ENCODE data around the gene THBS2. TPM values are rescaled to one million over a fixed set of nuclear protein-coding genes. Genes with fewer than 3 reads are reported as not detected.

THBS2 gene
- total RNA-seq, 6 experiments from 2014 or later, result 2.7 to 28.7 (median 7.8) TPM

DNA sequence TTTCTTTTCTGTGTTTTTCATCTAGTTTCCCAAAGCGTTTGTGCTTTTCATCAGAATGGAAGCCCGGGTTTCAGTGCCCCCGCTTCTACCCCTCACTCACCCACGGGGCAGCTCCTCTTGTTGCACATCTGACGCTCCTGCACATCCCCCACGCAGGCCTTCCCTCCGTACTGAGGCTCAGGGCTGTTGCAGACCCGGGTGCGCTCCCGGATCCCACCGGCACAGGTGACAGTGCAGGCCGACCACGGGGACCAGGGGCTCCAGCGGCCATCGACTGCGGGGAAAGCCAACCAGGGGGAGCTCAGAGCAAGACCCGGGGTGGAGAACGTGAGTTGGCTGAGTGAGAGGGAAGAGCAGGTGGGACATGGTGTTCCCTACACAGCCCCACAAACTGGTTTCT is 19.0 kb downstream of the THBS2 start:
- Histone ChIP-seq H3K27me3 (no peaks in the 10 kb centered on the region), H3K4me1 (no peaks in the 10 kb centered on the region), H3K4me3 (no peak overlapping the region), H3K27ac (no peak overlapping the region), H3K9me3 (no peaks in the 10 kb centered on the region), H3K36me3 (no peaks in the 10 kb centered on the region)
- ATAC-seq, result no peak
- WGBS (ENCODE audit: insufficient coverage, low coverage, low lambda C conversion rate, missing lambda C conversion rate), result 69% methylated on average over 8 of the region's 18 CpGs
- TF ChIP-seq, protein P1, sequence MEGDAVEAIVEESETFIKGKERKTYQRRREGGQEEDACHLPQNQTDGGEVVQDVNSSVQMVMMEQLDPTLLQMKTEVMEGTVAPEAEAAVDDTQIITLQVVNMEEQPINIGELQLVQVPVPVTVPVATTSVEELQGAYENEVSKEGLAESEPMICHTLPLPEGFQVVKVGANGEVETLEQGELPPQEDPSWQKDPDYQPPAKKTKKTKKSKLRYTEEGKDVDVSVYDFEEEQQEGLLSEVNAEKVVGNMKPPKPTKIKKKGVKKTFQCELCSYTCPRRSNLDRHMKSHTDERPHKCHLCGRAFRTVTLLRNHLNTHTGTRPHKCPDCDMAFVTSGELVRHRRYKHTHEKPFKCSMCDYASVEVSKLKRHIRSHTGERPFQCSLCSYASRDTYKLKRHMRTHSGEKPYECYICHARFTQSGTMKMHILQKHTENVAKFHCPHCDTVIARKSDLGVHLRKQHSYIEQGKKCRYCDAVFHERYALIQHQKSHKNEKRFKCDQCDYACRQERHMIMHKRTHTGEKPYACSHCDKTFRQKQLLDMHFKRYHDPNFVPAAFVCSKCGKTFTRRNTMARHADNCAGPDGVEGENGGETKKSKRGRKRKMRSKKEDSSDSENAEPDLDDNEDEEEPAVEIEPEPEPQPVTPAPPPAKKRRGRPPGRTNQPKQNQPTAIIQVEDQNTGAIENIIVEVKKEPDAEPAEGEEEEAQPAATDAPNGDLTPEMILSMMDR (IDR thresholded peaks at IDR 0.05), result no peak
- TF ChIP-seq POLR2A (IDR thresholded peaks at IDR 0.05), result no peak
- intact Hi-C loops (cut with DNase I), result no loop called here
- peak in 1 of 3 donors; percentile 38 for DNase-seq

DNA sequence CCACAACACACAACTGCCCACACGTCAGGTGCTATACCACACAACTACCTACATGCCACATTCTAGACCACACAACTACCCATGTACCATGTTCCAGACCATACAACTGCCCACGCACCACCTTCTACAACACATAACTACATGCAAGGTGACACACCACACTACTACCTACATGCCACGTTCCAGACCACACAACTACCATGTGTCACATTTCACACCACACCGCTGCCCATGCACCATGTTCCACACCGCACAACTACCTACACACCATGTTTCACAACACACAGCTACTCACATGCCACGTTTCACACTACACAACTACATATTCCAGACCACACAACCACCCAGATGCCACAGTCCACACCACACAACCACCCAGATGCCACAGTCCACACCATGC is 19.8 kb downstream of the THBS2 start:
- Histone ChIP-seq H3K36me3 (no peaks in the 10 kb centered on the region), H3K27ac (no peak overlapping the region), H3K4me1 (no peaks in the 10 kb centered on the region), H3K4me3 (no peak overlapping the region), H3K27me3 (no peaks in the 10 kb centered on the region), H3K9me3 (no peaks in the 10 kb centered on the region)
- peak in 1 of 3 donors; percentile 12 for DNase-seq
- WGBS (ENCODE audit: insufficient coverage, low coverage, low lambda C conversion rate, missing lambda C conversion rate), result 79% methylated on average over 6 of the region's 6 CpGs
- no peak for TF ChIP-seq POLR2A (IDR thresholded peaks at IDR 0.05)
- intact Hi-C loops (cut with DNase I), result no loop called here
- no peak for ATAC-seq

DNA sequence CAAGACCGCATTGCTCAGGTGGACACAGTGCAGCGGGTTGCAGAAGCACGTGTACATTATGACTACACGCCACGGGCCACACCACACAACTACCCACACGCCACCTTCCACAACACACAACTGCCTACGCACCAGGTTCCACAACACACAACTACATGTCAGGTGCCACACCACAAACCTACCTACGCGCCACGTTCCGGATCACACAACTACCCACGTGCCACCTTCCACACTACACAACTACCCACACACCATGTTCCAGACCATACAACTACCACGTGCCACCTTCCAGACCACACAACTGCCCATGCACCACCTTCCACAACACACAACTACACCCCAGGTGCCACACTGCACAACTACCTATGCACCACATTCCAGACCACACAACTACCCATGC is 20.5 kb downstream of the THBS2 start:
- Histone ChIP-seq H3K27ac (no peak overlapping the region), H3K9me3 (no peaks in the 10 kb centered on the region), H3K4me3 (no peak overlapping the region), H3K36me3 (no peaks in the 10 kb centered on the region), H3K27me3 (no peaks in the 10 kb centered on the region), H3K4me1 (no peaks in the 10 kb centered on the region)
- DNase-seq (peak in 1 of 3 donors; percentile 29), ATAC-seq (no peak)
- TF ChIP-seq, protein P1 (IDR thresholded peaks at IDR 0.05), result no peak
- no peak for TF ChIP-seq POLR2A (IDR thresholded peaks at IDR 0.05)
- WGBS (ENCODE audit: insufficient coverage, low coverage, low lambda C conversion rate, missing lambda C conversion rate), result 91% methylated on average over 9 of the region's 13 CpGs
- intact Hi-C loops (cut with DNase I), result no loop called here

DNA sequence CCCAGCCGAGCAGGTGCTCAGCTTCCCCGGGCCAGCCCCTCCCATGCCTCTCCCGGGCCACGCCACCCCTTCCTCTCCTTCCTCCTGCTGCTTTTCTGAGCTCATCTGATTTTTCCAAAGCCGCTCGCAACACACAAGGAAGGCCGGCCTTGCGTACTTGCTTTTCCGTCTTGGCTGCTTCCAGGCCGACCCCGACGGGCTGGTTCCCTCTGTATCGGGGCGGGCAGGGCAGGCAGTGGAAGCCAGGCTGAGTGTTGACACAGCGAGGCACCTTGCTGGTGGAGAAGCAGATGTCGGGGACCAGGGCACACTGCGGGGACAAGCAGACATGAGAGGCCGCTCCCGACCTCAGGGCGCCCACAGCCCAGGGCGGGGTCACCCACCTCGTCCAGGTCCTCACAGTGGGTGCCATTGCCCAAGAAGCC is 21.1 kb downstream of the THBS2 start:
- Histone ChIP-seq H3K27me3 (no peaks in the 10 kb centered on the region), H3K9me3 (no peaks in the 10 kb centered on the region), H3K4me1 (no peaks in the 10 kb centered on the region), H3K27ac (no peak overlapping the region), H3K4me3 (no peak overlapping the region), H3K36me3 (no peaks in the 10 kb centered on the region)
- intact Hi-C loops (cut with DNase I), result no loop called here
- ATAC-seq (peak in 1 of 4 donors; percentile 24), DNase-seq (peak in 1 of 3 donors; percentile 35)
- TF ChIP-seq, protein P1 (IDR thresholded peaks at IDR 0.05), result no peak
- TF ChIP-seq POLR2A (IDR thresholded peaks at IDR 0.05), result no peak
- WGBS (ENCODE audit: insufficient coverage, low coverage, low lambda C conversion rate, missing lambda C conversion rate), result 80% methylated on average over 1 of the region's 22 CpGs

DNA sequence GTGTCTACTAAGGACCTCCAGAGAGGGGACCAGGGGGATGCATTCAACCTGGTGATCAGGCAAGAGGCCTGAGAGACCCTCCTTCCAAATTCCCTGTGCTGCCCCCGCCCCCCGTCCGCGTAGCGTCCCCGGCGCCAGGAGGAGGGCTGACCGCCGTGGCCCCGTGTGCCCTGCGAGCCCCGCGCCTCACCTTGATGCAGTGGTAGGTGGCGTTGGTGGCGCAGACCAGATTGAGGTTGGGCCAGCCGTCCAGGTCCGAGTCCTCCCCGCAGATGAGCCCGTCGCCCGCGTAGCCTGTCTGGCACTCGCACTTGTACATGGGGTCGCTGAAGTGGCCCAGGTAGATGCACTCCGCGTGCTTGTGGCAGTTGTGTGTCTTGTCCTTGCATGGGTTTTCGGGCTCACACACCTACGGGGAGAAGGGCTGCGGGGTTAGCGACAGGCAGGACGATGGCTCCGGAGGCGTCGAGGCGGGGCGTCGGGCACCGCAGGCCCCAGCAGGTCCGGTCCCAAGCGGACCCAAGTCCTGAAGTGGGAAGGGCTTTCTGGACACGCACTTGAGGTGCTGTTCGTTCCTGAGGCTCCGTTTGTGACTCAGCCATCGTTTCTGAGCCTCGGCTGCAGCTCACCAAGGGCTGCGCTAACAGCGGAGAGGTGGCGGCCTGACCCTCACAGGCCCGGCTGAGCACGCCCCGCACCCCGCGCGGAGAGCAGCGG is 21.7 kb downstream of the THBS2 start:
- H3K36me3 ChIP-seq, result no peaks in the 10 kb centered on the region
- peak in 1 of 3 donors; percentile 39 for DNase-seq

More for the DNA sequence above, 21.7 kb downstream of the THBS2 start:
- Histone ChIP-seq H3K27ac (no peak overlapping the region), H3K4me3 (no peak overlapping the region), H3K27me3 (no peaks in the 10 kb centered on the region), H3K4me1 (no peaks in the 10 kb centered on the region), H3K9me3 (no peaks in the 10 kb centered on the region)
- intact Hi-C loops (cut with DNase I), result no loop called here
- ATAC-seq, result no peak
- WGBS (ENCODE audit: insufficient coverage, low coverage, low lambda C conversion rate, missing lambda C conversion rate), result 97% methylated on average over 11 of the region's 55 CpGs
- TF ChIP-seq, protein P1 (IDR thresholded peaks at IDR 0.05), result no peak
- TF ChIP-seq POLR2A (IDR thresholded peaks at IDR 0.05), result no peak
